H9 (cell line): ENCODE results near the gene NHSL1. TPM values are rescaled to one million over a fixed set of nuclear protein-coding genes. Genes with fewer than 3 reads are reported as not detected.

Source experiments
- DNase-seq: peaks from one replicate; pipeline ENCODE4 v3.0.0-alpha.2; 2017
- H2AFZ ChIP-seq: one replicate; pipeline ENCODE4 v1.6.1; 2013; ENCODE audit warnings: mild to moderate bottlenecking, low read length, control low read depth, moderate library complexity
- H2AK5ac ChIP-seq: 2 replicates; pipeline ENCODE4 v1.6.1; 2013; ENCODE audit warnings: low read length, control low read depth, mixed read lengths; ENCODE audit not compliant: insufficient read length
- H2BK120ac ChIP-seq: one replicate; pipeline ENCODE4 v1.6.1; 2013; ENCODE audit warnings: low read depth, mild to moderate bottlenecking, low read length, control low read depth, inconsistent platforms; ENCODE audit not compliant: poor library complexity, severe bottlenecking
- H2BK12ac ChIP-seq: 2 replicates; pipeline ENCODE4 v1.6.1; 2013; ENCODE audit warnings: low read length, control low read depth, mixed read lengths, low read depth; ENCODE audit not compliant: insufficient read length
- H2BK15ac ChIP-seq: 2 replicates; pipeline ENCODE4 v1.6.1; 2013; ENCODE audit warnings: low read depth, low read length, control low read depth
- H2BK20ac ChIP-seq: one replicate; pipeline ENCODE4 v1.6.1; 2013; ENCODE audit warnings: low read depth, mild to moderate bottlenecking, low read length, control low read depth, inconsistent platforms; ENCODE audit not compliant: poor library complexity, severe bottlenecking
- H2BK5ac ChIP-seq: 2 replicates; pipeline ENCODE4 v1.6.1; 2013; ENCODE audit warnings: low read length, control low read depth, mixed read lengths; ENCODE audit not compliant: insufficient read length
- H3K14ac ChIP-seq: 2 replicates; pipeline ENCODE4 v1.6.1; 2013; ENCODE audit warnings: low read length, control low read depth; ENCODE audit not compliant: insufficient read depth
- H3K18ac ChIP-seq: 2 replicates; pipeline ENCODE4 v1.6.1; 2013; ENCODE audit warnings: low read depth, mild to moderate bottlenecking, mixed read lengths, low read length, control low read depth; ENCODE audit not compliant: insufficient read length
- H3K23ac ChIP-seq: 2 replicates; pipeline ENCODE4 v1.6.1; 2013; ENCODE audit warnings: low read length, control low read depth, mixed read lengths, low read depth; ENCODE audit not compliant: insufficient read length
- H3K23me2 ChIP-seq: 2 replicates; pipeline ENCODE4 v1.6.1; 2013; ENCODE audit warnings: low read depth, mild to moderate bottlenecking, mixed read lengths, low read length, control low read depth; ENCODE audit not compliant: insufficient read length, poor library complexity, severe bottlenecking
- H3K27ac ChIP-seq: 2 replicates; pipeline ENCODE4 v1.5.1; 2013; ENCODE audit warnings: low read length, control low read depth, mixed read lengths, low read depth; ENCODE audit not compliant: insufficient read length
- H3K27me3 ChIP-seq: 2 replicates; pipeline ENCODE4 v1.6.1; 2013; ENCODE audit warnings: low read length, control low read depth, inconsistent platforms; ENCODE audit not compliant: insufficient read depth
- H3K4ac ChIP-seq: 2 replicates; pipeline ENCODE4 v1.6.1; 2013; ENCODE audit warnings: low read depth, mild to moderate bottlenecking, control low read depth, inconsistent platforms, low read length, moderate library complexity
- H3K4me1 ChIP-seq: 2 replicates; pipeline ENCODE4 v1.6.1; 2013; ENCODE audit warnings: low read length, control low read depth, inconsistent platforms; ENCODE audit not compliant: insufficient read depth
- H3K4me2 ChIP-seq: 2 replicates; pipeline ENCODE4 v1.6.1; 2013; ENCODE audit warnings: low read length, control low read depth, mixed read lengths; ENCODE audit not compliant: insufficient read length, insufficient read depth
- H3K56ac ChIP-seq: 2 replicates; pipeline ENCODE4 v1.6.1; 2013; ENCODE audit warnings: low read depth, mild to moderate bottlenecking, mixed read lengths, low read length, control low read depth; ENCODE audit not compliant: insufficient read length
- H3K79me1 ChIP-seq: 2 replicates; pipeline ENCODE4 v1.6.1; 2013; ENCODE audit warnings: low read depth, mild to moderate bottlenecking, moderate library complexity, low read length, control low read depth, inconsistent platforms; ENCODE audit not compliant: insufficient read depth, poor library complexity, severe bottlenecking
- H3K79me2 ChIP-seq: 2 replicates; pipeline ENCODE4 v1.6.1; 2013; ENCODE audit warnings: low read length, control low read depth, inconsistent platforms; ENCODE audit not compliant: insufficient read depth
- H3K9ac ChIP-seq: 2 replicates; pipeline ENCODE4 v1.6.1; 2013; ENCODE audit warnings: low read length, control low read depth, mixed read lengths; ENCODE audit not compliant: insufficient read length; ENCODE audit errors: extremely low read depth
- H3K9me3 ChIP-seq: one replicate; pipeline ENCODE4 v1.6.1; 2013; ENCODE audit warnings: low read depth, low read length, inconsistent platforms; ENCODE audit not compliant: control insufficient read depth
- H3T11ph ChIP-seq: one replicate; pipeline ENCODE4 v1.6.1; 2013; ENCODE audit warnings: mild to moderate bottlenecking, low read length, control low read depth, inconsistent platforms
- H4K20me1 ChIP-seq: one replicate; pipeline ENCODE4 v1.6.1; 2013; ENCODE audit not compliant: control insufficient read depth, insufficient read length, insufficient read depth
- H4K5ac ChIP-seq: 2 replicates; pipeline ENCODE4 v1.6.1; 2013; ENCODE audit warnings: low read depth, mild to moderate bottlenecking, mixed read lengths, low read length, control low read depth; ENCODE audit not compliant: insufficient read length
- H4K8ac ChIP-seq: replicated peaks from 2 replicates; pipeline ENCODE4 v1.6.1; 2013; ENCODE audit warnings: low read length, control low read depth, mixed read lengths, low read depth; ENCODE audit not compliant: insufficient read length
- H4K91ac ChIP-seq: 2 replicates; pipeline ENCODE4 v1.6.1; 2013; ENCODE audit warnings: low read depth, mild to moderate bottlenecking, moderate library complexity, mixed read lengths, low read length, control low read depth; ENCODE audit not compliant: insufficient read length
- H3K27ac Mint-ChIP-seq, 3 experiments: 2 replicates in 2 of 3; 3 replicates in 1 of 3; pipeline ENCODE4 v1.8.0; 2020 to 2021; ENCODE audit warnings: mixed read lengths in 3 of 3, mild to moderate bottlenecking in 1 of 3, moderate library complexity in 1 of 3
- H3K27me3 Mint-ChIP-seq: 2 replicates; pipeline ENCODE4 v1.8.0; 2021; ENCODE audit warnings: low read depth, mild to moderate bottlenecking, moderate library complexity, mixed read lengths
- H3K36me3 Mint-ChIP-seq, 3 experiments: 2 replicates in 2 of 3; 3 replicates in 1 of 3; pipeline ENCODE4 v1.8.0; 2020 to 2021; ENCODE audit warnings: low read depth in 3 of 3, mixed read lengths in 3 of 3; ENCODE audit not compliant: insufficient read depth in 1 of 3
- H3K4me1 Mint-ChIP-seq, 2 experiments: 2 replicates each; pipeline ENCODE4 v1.8.0; 2020; ENCODE audit warnings: mixed read lengths in 2 of 2
- H3K4me3 Mint-ChIP-seq, 2 experiments: 2 replicates in 1 of 2; 3 replicates in 1 of 2; pipeline ENCODE4 v1.8.0; 2020 to 2021; ENCODE audit warnings: mild to moderate bottlenecking in 2 of 2, mixed read lengths in 2 of 2, moderate library complexity in 1 of 2
- H3K9me3 Mint-ChIP-seq, 2 experiments: 2 replicates in 1 of 2; 3 replicates in 1 of 2; pipeline ENCODE4 v1.8.0; 2020; ENCODE audit warnings: mild to moderate bottlenecking in 2 of 2, mixed read lengths in 2 of 2, moderate library complexity in 1 of 2
- CTCF ChIP-seq: fragments of 200-600 bp; sonication (generic); conservative IDR thresholded peaks from 3 replicates; pipeline ENCODE4 v1.8.0; 2021; ENCODE audit warnings: antibody characterized with exemption, mild to moderate bottlenecking
- WGBS: extraction: QIAGEN DNeasy Blood & Tissue Kit; methylation state at CpG from one replicate; pipeline ENCODE4 v1.1.7; 2013; ENCODE audit warnings: missing lambda C conversion rate, low lambda C conversion rate, mixed read lengths; ENCODE audit not compliant: insufficient read length; ENCODE audit errors: extremely low coverage; 5-methylcytosine and 5-hydroxymethylcytosine counted together
- total RNA-seq: library from RNA; stranded (reverse); gene quantifications from 2 replicates; pipeline ENCODE4 v1.2.1, GENCODE V29; 2021

Gene NHSL1
- total RNA-seq, 1 experiment from 2014 or later = 28.7 TPM

DNA sequence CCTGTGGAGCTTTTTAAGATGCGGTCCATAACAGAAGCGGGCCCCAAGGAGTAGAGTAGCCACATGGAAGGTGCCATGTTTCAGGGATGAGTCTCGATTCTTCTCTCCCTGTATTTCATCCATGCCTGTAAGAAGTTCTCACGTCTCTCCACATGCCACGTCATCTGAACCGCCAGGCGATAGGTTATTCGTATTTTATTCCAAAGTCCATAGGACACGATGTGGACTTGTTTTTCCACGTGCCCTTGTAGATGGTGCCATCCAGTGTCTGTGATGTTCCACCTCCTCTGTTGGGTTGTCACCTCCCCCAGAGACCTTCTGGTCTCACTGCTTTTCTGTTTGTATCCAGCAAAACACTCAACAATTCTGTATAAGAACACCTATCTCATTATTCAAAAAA lies 77.7 kb downstream of the NHSL1 start:
- Histone ChIP-seq H3K27ac (no peak overlapping the region), H4K91ac (no peak overlapping the region), H3K23me2 (no peaks in the 10 kb centered on the region), H3K56ac (no peak overlapping the region), H3T11ph (no peak overlapping the region), H3K79me2 (no peaks in the 10 kb centered on the region), H2BK20ac (no peak overlapping the region), H2BK15ac (no peak overlapping the region), H3K23ac (no peak overlapping the region), H3K4me2 (no peak overlapping the region), H2BK12ac (no peak overlapping the region), H2AFZ (no peak overlapping the region), H4K5ac (no peak overlapping the region), H3K27me3 (no peaks in the 10 kb centered on the region), H3K4ac (no peak overlapping the region), H2BK5ac (no peak overlapping the region), H3K18ac (no peak overlapping the region), H2AK5ac (no peak overlapping the region), H3K9me3 (no peaks in the 10 kb centered on the region), H3K9ac (no peak overlapping the region), H2BK120ac (no peak overlapping the region), H4K8ac (no peak overlapping the region), H3K79me1 (no peaks in the 10 kb centered on the region), H4K20me1 (no peaks in the 10 kb centered on the region), H3K14ac (no peak overlapping the region), H3K4me1 (no peaks in the 10 kb centered on the region)
- no peak for DNase-seq
- Mint-ChIP-seq H3K9me3 (no peaks in the 10 kb centered on the region; a peak in 1 of 5 replicates), H3K27ac (no peak overlapping the region), H3K27me3 (no peaks in the 10 kb centered on the region), H3K4me3 (no peak overlapping the region), H3K36me3 (peaks cover 19 to 50% (median 34%) of the 10 kb centered on the region in 3 experiments), H3K4me1 (no peaks in the 10 kb centered on the region; a peak in 1 of 4 replicates)
- no CpG with 5 or more reads among the region's 10 CpGs for WGBS
- no peak for TF ChIP-seq CTCF
